Measurements from ENCODE around the gene ZNF532. TPM values are rescaled to one million over a fixed set of nuclear protein-coding genes. Genes with fewer than 3 reads are reported as not detected.

ZNF532 gene
- total RNA-seq, 1 experiment from 2014 or later: 21.1 TPM

- Histone ChIP-seq H4K20me1 (ENCODE audit: insufficient read depth) (no peaks in the 10 kb centered on the region), H3K27ac (no peak overlapping the region), H3K9me2 (ENCODE audit: insufficient read depth) (no peaks in the 10 kb centered on the region), H3K4me1 (replicated peaks; ENCODE audit: insufficient read depth) (peaks cover 7% of the 10 kb centered on the region; the same call in 1 of the 2 replicates), H3K79me2 (ENCODE audit: low read depth) (no peaks in the 10 kb centered on the region), H3K9me3 (ENCODE audit: insufficient read depth, low read depth) (no peaks in the 10 kb centered on the region), H3K4me3 (no peak overlapping the region), H2AFZ (no peak overlapping the region), H3K36me3 (ENCODE audit: low read depth) (peaks cover 4% of the 10 kb centered on the region; the same call in 1 of the 2 replicates), H3F3A (ENCODE audit: insufficient read depth, low read depth) (no peaks in the 10 kb centered on the region), H3K27me3 (ENCODE audit: insufficient read depth, low read depth) (no peaks in the 10 kb centered on the region), H3K4me2 (no peak overlapping the region)
- BruUV-seq (replicated peaks): no TSS peak
- DNase-seq: no peak
- no peak for TF ChIP-seq CTCF (conservative IDR thresholded peaks at IDR 0.05)
- TF ChIP-seq EZH2 (IDR thresholded peaks at IDR 0.05; ENCODE audit: low read depth): no peak
- ChIA-PET POLR2A (ENCODE audit: unreplicated experiment) (no interaction called here), CTCF (no interaction called here)
- intact Hi-C loops (cut with micrococcal nuclease; ENCODE audit: unreplicated experiment): no loop called here
Observed at GRCh38 chr18:58941426-58942099, 76.9 kb downstream of the ZNF532 start.

- Histone ChIP-seq H3K4me2 (no peak overlapping the region), H3K4me1 (replicated peaks; ENCODE audit: insufficient read depth) (peaks cover 7% of the 10 kb centered on the region; the same call in 1 of the 2 replicates), H3K27ac (no peak overlapping the region), H3F3A (ENCODE audit: insufficient read depth, low read depth) (no peaks in the 10 kb centered on the region), H4K20me1 (ENCODE audit: insufficient read depth) (no peaks in the 10 kb centered on the region), H3K36me3 (ENCODE audit: low read depth) (peaks cover 4% of the 10 kb centered on the region; the same call in 1 of the 2 replicates), H3K9me3 (ENCODE audit: insufficient read depth, low read depth) (no peaks in the 10 kb centered on the region), H3K4me3 (no peak overlapping the region), H3K27me3 (ENCODE audit: insufficient read depth, low read depth) (no peaks in the 10 kb centered on the region), H3K9me2 (ENCODE audit: insufficient read depth) (no peaks in the 10 kb centered on the region), H3K79me2 (ENCODE audit: low read depth) (no peaks in the 10 kb centered on the region), H2AFZ (no peak overlapping the region)
- ChIA-PET POLR2A (ENCODE audit: unreplicated experiment) (no interaction called here), CTCF (no interaction called here)
- no peak for TF ChIP-seq EZH2 (IDR thresholded peaks at IDR 0.05; ENCODE audit: low read depth)
- no peak for TF ChIP-seq CTCF (conservative IDR thresholded peaks at IDR 0.05)
- BruUV-seq (replicated peaks): no TSS peak
- no peak for DNase-seq
- intact Hi-C loops (cut with micrococcal nuclease; ENCODE audit: unreplicated experiment): no loop called here
Observed at GRCh38 chr18:58943896-58944295, 79.2 kb downstream of the ZNF532 start.

- ChIA-PET POLR2A (ENCODE audit: unreplicated experiment) (no interaction called here), CTCF (no interaction called here)
- no peaks in the 10 kb centered on the region for H3K9me3 ChIP-seq (ENCODE audit: insufficient read depth, low read depth)
- intact Hi-C loops (cut with micrococcal nuclease; ENCODE audit: unreplicated experiment): no loop called here
- H3K4me1 ChIP-seq (replicated peaks; ENCODE audit: insufficient read depth): peaks cover 7% of the 10 kb centered on the region; the same call in 1 of the 2 replicates
- H3K79me2 ChIP-seq (ENCODE audit: low read depth): no peaks in the 10 kb centered on the region
- no peak overlapping the region for H3K4me2 ChIP-seq
- no TSS peak for BruUV-seq (replicated peaks)
- H3K27ac ChIP-seq: no peak overlapping the region
- no peak overlapping the region for H2AFZ ChIP-seq
- no peak for TF ChIP-seq EZH2 (IDR thresholded peaks at IDR 0.05; ENCODE audit: low read depth)
- DNase-seq: no peak
- H4K20me1 ChIP-seq (ENCODE audit: insufficient read depth): no peaks in the 10 kb centered on the region
- no peaks in the 10 kb centered on the region for H3K9me2 ChIP-seq (ENCODE audit: insufficient read depth)
- no peak overlapping the region for H3K4me3 ChIP-seq
- no peaks in the 10 kb centered on the region for H3K36me3 ChIP-seq (ENCODE audit: low read depth)
- H3K27me3 ChIP-seq (ENCODE audit: insufficient read depth, low read depth): no peaks in the 10 kb centered on the region
- no peaks in the 10 kb centered on the region for H3F3A ChIP-seq (ENCODE audit: insufficient read depth, low read depth)
Observed at GRCh38 chr18:58947136-58947732, 82.6 kb downstream of the ZNF532 start.
